Heart left ventricle (tissue), 16 donors: ENCODE measurements around the gene GCGR. TPM values are rescaled to one million over a fixed set of nuclear protein-coding genes. Genes with fewer than 3 reads are reported as not detected.

Source experiments
- ATAC-seq, 4 donors: fragments of 200-7000 bp; cut with Tn5 transposase; one replicate each; pipeline ENCODE4 v1.9.1; 2020 to 2022; ENCODE audit warnings: moderate library complexity in 4 of 4, mild to moderate bottlenecking in 3 of 4, moderate number of reproducible peaks in 1 of 4
- DNase-seq, 5 donors: peaks; one replicate each; pipeline ENCODE4 v3.0.0-alpha.2; 2020
- H3K27ac ChIP-seq, 12 donors: fragments of 200-600 bp; sonication (generic) in 4 of 12; one replicate each; pipeline versions ENCODE4 v1.5.0 to v1.8.0; 2016 to 2022; ENCODE audit warnings: mild to moderate bottlenecking in 2 of 12
- H3K27me3 ChIP-seq, 9 donors: fragments of 200-600 bp; sonication (generic) in 2 of 9; one replicate each; pipeline versions ENCODE4 v1.5.1 to v1.8.0; 2016 to 2022; ENCODE audit warnings: mild to moderate bottlenecking in 3 of 9
- H3K36me3 ChIP-seq, 9 donors: fragments of 200-600 bp; sonication (generic) in 2 of 9; one replicate each; pipeline versions ENCODE4 v1.5.0 to v1.8.0; 2018 to 2022; ENCODE audit warnings: mild to moderate bottlenecking in 2 of 9
- H3K4me1 ChIP-seq, 12 donors: fragments of 200-600 bp; sonication (generic) in 4 of 12; one replicate each; pipeline versions ENCODE4 v1.5.0 to v1.8.0; 2016 to 2022; ENCODE audit warnings: mild to moderate bottlenecking in 3 of 12
- H3K4me3 ChIP-seq, 12 donors: fragments of 200-600 bp; sonication (generic) in 4 of 12; one replicate each; pipeline versions ENCODE4 v1.5.0 to v1.8.0; 2017 to 2022; ENCODE audit warnings: mild to moderate bottlenecking in 9 of 12, moderate library complexity in 4 of 12
- H3K9me3 ChIP-seq, 12 donors: fragments of 200-600 bp; sonication (generic) in 4 of 12; one replicate each; pipeline versions ENCODE4 v1.5.0 to v1.8.0; 2016 to 2022; ENCODE audit warnings: mild to moderate bottlenecking in 1 of 12
- POLR2A ChIP-seq, 2 donors: fragments of 450-650 bp; IDR thresholded peaks; one replicate each; pipeline ENCODE4 v1.6.1; 2017; ENCODE audit warnings: antibody characterized with exemption in 2 of 2, mild to moderate bottlenecking in 2 of 2, moderate library complexity in 2 of 2
- WGBS, 4 donors: extraction: QIAGEN DNeasy Blood & Tissue Kit in 2 of 4; methylation state at CpG; one replicate each; pipeline versions ENCODE4 v1.1.5 to v1.1.7; 2013 to 2018; 5-methylcytosine and 5-hydroxymethylcytosine counted together
- intact Hi-C, 10 donors: fragments of 100-400 bp; cut with DNase I; formaldehyde crosslinking; loops; one replicate each; pipeline versions ENCODE4 v1.11.1 to v1.14.2; 2022
- polyA plus RNA-seq, 2 donors: library from polyadenylated mRNA; stranded (reverse); fragments of 200-250 nt; gene quantifications; one replicate each; pipeline ENCODE4 v1.2.3, GENCODE V29; 2013
- total RNA-seq, 9 donors: library from RNA; depleted of rRNA in 2 of 9; stranded (reverse); fragments of >200 nt in 2 of 9; fragmentation: NEBNext Ultra II Directional in 3 of 9; extraction: Animal tissue kit (Norgen Biotek cat#: 25700) in 3 of 9; gene quantifications; one replicate each; pipeline versions ENCODE4 v1.1.0 to v1.2.4, GENCODE V29; 2016 to 2023
- TF ChIP-seq, protein P1 (sequence below), 12 donors: fragments of 200-600 bp; sonication (generic) in 4 of 12; IDR thresholded peaks; one replicate each; pipeline versions ENCODE4 v1.5.0 to v1.8.0; 2018 to 2022; ENCODE audit warnings: antibody characterized with exemption in 12 of 12, mild to moderate bottlenecking in 5 of 12
- donor health status: ischemic (EF 13 %, LVEDD 7.1; RV severe dilation, severe dysfunction).
- donor health status: healthy with polysubstance abuse.
- donor health status: DM: no; HTN: yes; CAD: no.
- donor health status: DM: no; HTN: no; CAD: no.
- donor health status: ischemic (EF 25% LVEDD 6.9; RV normal size, moderate dysfunction).
- donor health status: ischemic (EF 25% LVEDD 5.7; RV mildly dilated, moderate dysfunction).
- donor health status: healthy.
- donor health status: DM: yes; HTN: yes; CAD: no.
- donor health status: ischemic (EF 35%, LVEDD 5.7; RV mildly dilated, moderate dysfunction).
- donor health status: nonischemic (EF 11% LVEDD 7.7; RV severe dilation, severe dysfunction).
- donor health status: DM: yes; HTN: yes; CAD: no.
- donor health status: PGD.
- donor health status: ischemic (EF 29% LVEDD 5.4; RV normal size, mild dysfunction).
- donor health status: nonischemic (EF 23%, LVEDD 6.1; RV moderate dilation, normal function).

The GCGR gene
- total and polyA plus RNA-seq, 11 donors = not detected

DNA sequence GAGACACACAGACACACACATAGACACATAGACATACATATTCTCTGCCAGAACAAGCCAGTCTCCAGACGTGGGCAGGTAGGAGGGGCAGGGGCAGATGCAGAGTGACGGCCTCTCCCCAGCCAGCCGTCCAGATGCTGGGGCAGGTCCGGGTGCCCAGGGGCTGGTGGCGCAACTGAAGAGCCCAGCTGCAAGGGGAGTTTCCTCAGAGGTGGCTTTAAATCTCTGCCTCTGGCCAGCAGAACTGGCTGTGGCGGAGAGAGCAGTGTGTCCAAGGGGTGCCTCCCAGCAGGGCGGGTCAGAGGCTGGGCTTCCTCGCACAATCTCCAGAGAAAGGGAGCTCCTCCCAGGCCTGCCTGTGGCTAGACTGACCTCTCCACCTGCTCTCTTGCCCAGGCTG lies 9.4 kb upstream of the GCGR start:
- TF ChIP-seq, protein P1, sequence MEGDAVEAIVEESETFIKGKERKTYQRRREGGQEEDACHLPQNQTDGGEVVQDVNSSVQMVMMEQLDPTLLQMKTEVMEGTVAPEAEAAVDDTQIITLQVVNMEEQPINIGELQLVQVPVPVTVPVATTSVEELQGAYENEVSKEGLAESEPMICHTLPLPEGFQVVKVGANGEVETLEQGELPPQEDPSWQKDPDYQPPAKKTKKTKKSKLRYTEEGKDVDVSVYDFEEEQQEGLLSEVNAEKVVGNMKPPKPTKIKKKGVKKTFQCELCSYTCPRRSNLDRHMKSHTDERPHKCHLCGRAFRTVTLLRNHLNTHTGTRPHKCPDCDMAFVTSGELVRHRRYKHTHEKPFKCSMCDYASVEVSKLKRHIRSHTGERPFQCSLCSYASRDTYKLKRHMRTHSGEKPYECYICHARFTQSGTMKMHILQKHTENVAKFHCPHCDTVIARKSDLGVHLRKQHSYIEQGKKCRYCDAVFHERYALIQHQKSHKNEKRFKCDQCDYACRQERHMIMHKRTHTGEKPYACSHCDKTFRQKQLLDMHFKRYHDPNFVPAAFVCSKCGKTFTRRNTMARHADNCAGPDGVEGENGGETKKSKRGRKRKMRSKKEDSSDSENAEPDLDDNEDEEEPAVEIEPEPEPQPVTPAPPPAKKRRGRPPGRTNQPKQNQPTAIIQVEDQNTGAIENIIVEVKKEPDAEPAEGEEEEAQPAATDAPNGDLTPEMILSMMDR (IDR thresholded peaks at IDR 0.05) = no peak
- H3K36me3 ChIP-seq = no peaks in the 10 kb centered on the region
- intact Hi-C loops = no loop called here
- H3K9me3 ChIP-seq = no peaks in the 10 kb centered on the region
- no peak overlapping the region for H3K27ac ChIP-seq
- H3K4me1 ChIP-seq = no peaks in the 10 kb centered on the region
- no peak overlapping the region for H3K4me3 ChIP-seq
- 42 to 49% (median 45%) methylated on average over 5 to 8 of the region's 8 CpGs for WGBS, 4 donors
- ATAC-seq (peak in 1 of 4 donors; percentile 39), DNase-seq (no peak)
- H3K27me3 ChIP-seq = peaks cover 0 to 19% (median 0%) of the 10 kb centered on the region in 9 donors

DNA sequence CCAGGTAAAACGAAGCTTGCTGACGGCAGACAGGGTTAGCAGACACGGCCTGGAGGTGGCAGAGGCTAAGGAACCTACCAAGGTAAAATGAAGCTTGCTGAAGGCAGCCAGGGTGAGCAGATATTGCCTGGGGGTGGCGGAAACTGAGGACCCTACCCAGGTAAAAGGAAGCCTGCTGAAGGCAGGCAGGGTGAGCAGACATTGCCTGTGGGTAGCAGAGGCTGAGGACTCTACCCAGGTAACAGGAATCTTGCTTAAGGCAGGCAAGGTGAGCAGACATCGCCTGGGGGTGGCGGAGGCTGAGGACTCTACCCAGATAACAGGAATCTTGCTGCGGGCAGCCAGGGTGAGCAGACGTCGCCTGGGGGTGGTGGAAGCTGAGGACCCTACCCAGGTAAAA lies 2.6 kb upstream of the GCGR start:
- 84 to 92% (median 88%) methylated on average over 9 of the region's 9 CpGs for WGBS, 4 donors

DNA sequence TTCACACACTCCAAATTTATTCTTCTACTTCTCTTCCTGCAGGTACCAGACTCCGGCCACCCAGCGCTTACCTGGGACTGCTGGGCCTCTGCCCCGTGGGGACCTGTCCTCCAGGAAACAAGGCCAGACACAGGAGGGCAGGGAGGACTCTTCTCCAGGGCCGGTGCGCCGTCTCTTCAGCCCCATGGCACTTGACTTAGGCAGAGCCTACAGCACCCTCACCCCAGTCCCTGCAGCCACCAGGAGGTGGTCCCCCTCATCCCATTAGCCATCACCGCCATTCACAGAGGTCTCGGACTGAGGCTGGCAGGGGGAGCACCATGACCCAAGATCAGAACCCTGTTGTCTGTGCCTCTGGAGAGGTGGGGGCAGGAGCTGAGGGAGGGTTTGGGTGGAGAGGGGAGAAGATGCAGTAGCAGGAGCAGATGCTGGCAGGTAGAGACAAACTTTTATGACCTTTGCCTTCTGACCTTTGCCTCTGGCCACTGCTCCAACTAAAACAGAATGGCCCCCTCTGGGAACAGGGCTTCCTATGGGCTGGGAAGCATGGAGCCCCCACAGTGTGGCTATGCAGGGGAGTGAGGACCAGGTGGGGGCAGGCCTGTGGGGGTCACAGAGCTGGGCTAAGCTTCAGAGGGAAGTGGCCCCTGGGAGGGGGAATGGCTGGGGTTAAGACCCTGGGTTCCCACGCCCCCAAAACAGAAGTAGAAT lies 1.7 kb upstream of the GCGR start:
- Histone ChIP-seq H3K4me3 (no peak overlapping the region), H3K4me1 (peaks cover 0 to 21% (median 1%) of the 10 kb centered on the region in 12 donors), H3K27me3 (peaks cover 22 to 70% (median 52%) of the 10 kb centered on the region in 9 donors), H3K27ac (no peak overlapping the region), H3K9me3 (no peaks in the 10 kb centered on the region), H3K36me3 (no peaks in the 10 kb centered on the region)
- TF ChIP-seq, protein P1 (IDR thresholded peaks at IDR 0.05) = no peak
- no peak for TF ChIP-seq POLR2A (IDR thresholded peaks at IDR 0.05)
- WGBS, 4 donors = 78 to 84% (median 81%) methylated on average over 9 of the region's 9 CpGs
- intact Hi-C loops = no loop called here
- ATAC-seq = no peak
- no peak for DNase-seq

More for the DNA sequence above, 2.6 kb upstream of the GCGR start:
- ATAC-seq = no peak
- intact Hi-C loops = no loop called here
- DNase-seq = no peak
- TF ChIP-seq POLR2A (IDR thresholded peaks at IDR 0.05) = no peak
- TF ChIP-seq, protein P1 (IDR thresholded peaks at IDR 0.05) = no peak
- Histone ChIP-seq H3K27me3 (peaks cover 22 to 61% (median 45%) of the 10 kb centered on the region in 9 donors), H3K36me3 (no peaks in the 10 kb centered on the region), H3K4me1 (peaks cover 0 to 21% (median 1%) of the 10 kb centered on the region in 12 donors), H3K27ac (no peak overlapping the region), H3K4me3 (no peak overlapping the region), H3K9me3 (no peaks in the 10 kb centered on the region)

DNA sequence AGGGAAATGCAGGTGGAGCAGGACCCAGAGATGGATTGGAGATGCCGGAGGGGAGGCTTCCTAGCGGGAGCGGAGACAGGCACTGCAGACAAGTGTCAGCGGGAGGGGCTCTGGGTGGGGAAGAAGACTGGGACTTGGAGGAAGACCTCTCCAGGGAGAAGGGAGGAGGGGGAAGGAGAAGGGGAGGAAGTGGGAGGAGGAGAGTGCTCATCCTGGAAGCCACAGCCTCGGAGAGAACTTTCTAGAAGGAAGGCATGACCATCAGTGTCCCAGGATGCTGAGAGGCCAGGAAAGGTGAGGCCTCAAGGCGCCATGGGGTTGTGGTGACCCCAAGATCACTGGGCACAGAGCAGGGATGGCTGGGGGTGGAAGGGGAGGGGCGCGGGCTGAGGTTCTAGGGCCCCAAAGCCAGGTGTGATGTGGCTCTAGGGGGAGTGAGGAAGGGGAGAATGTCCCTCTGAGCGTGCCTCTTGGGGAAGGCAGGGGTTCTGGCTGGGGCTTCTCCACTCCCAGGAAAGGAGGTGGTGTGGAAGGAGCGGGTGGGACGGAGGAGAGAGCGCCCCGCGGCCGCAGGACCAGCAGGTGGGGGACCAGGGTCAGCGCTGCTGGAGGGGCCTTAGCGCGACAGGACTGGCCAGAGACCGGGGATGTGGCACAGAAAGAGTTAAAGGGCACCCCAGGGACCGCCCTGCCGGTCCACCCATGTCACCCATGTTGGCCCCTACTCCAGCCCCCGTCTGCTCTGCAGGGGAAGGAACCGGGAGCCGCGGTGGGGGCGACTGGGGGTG lies 900 bp upstream of the GCGR start:
- Histone ChIP-seq H3K27ac (no peak overlapping the region), H3K9me3 (no peaks in the 10 kb centered on the region), H3K36me3 (no peaks in the 10 kb centered on the region), H3K4me3 (no peak overlapping the region), H3K4me1 (peaks cover 0 to 21% (median 1%) of the 10 kb centered on the region in 12 donors), H3K27me3 (peaks cover 22 to 71% (median 52%) of the 10 kb centered on the region in 9 donors)
- DNase-seq = no peak
- TF ChIP-seq, protein P1 (IDR thresholded peaks at IDR 0.05) = no peak
- no peak for TF ChIP-seq POLR2A (IDR thresholded peaks at IDR 0.05)
- intact Hi-C loops = no loop called here
- WGBS, 4 donors = 23 to 33% (median 29%) methylated on average over 26 of the region's 26 CpGs
- ATAC-seq = no peak
